ENCODE data around the gene C1QTNF4. TPM values are rescaled to one million over a fixed set of nuclear protein-coding genes. Genes with fewer than 3 reads are reported as not detected.

C1QTNF4 gene
- total RNA-seq, 1 experiment from 2014 or later, result 5.7 TPM

DNA sequence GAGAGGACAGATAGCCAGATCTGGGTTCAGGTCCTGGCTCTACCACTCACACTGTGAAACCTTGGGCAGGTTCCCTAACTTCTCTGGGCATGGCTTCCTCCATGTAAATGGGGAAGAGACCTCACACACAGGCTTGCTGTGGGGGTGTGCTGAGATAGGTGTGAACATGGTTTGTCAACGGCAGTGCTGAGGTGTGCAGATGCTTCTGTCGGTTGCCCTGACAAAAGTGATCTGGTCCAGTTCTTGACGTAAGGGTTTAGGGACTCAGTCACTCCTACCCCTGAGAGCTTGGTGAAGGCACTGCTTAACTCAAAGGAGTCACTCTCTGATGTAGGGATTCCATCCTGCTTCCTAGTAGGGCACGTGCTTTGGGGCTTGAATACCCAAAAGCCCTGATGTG lies 2.0 kb downstream of the C1QTNF4 start:
- H3K4me3 Mint-ChIP-seq, result peak overlapping the region in 1 of 2 experiments; percentile 93; a peak in 3 of 5 replicates
- no peak overlapping the region for H2BK12ac ChIP-seq (ENCODE audit: insufficient read length, low read depth, low read length)
- H4K91ac ChIP-seq (ENCODE audit: insufficient read length, low read depth, low read length), result no peak overlapping the region
- no peak overlapping the region for H3K9ac ChIP-seq (ENCODE audit: extremely low read depth, insufficient read length, low read length)
- H3K27me3 ChIP-seq (ENCODE audit: insufficient read depth, low read length), result peaks cover 10% of the 10 kb centered on the region; the same call in 1 of the 2 replicates
- H3K4me2 ChIP-seq (ENCODE audit: insufficient read depth, insufficient read length, low read length), result no peak overlapping the region
- no peak for DNase-seq
- H3T11ph ChIP-seq (ENCODE audit: low read length), result no peak overlapping the region
- peaks cover 41% of the 10 kb centered on the region for H3K27me3 Mint-ChIP-seq (ENCODE audit: low read depth)
- peaks cover 14 to 22% of the 10 kb centered on the region in 2 experiments for H3K4me1 Mint-ChIP-seq
- H3K4me1 ChIP-seq (ENCODE audit: insufficient read depth, low read length), result no peaks in the 10 kb centered on the region
- H3K79me2 ChIP-seq (ENCODE audit: insufficient read depth, low read length), result no peaks in the 10 kb centered on the region
- no peak overlapping the region for H3K4ac ChIP-seq (ENCODE audit: low read depth, low read length)
- H3K9me3 Mint-ChIP-seq, result no peaks in the 10 kb centered on the region; a peak in 1 of 5 replicates
- no CpG with 5 or more reads among the region's 4 CpGs for WGBS (ENCODE audit: extremely low coverage, insufficient read length, low lambda C conversion rate)
- no peak overlapping the region for H2BK120ac ChIP-seq (ENCODE audit: low read depth, low read length, poor library complexity, severe bottlenecking)
- no peak overlapping the region for H3K14ac ChIP-seq (ENCODE audit: insufficient read depth, low read length)
- H2BK15ac ChIP-seq (ENCODE audit: low read depth, low read length), result no peak overlapping the region
- no peaks in the 10 kb centered on the region for H3K9me3 ChIP-seq (ENCODE audit: control insufficient read depth, low read depth, low read length)
- TF ChIP-seq, protein P1, sequence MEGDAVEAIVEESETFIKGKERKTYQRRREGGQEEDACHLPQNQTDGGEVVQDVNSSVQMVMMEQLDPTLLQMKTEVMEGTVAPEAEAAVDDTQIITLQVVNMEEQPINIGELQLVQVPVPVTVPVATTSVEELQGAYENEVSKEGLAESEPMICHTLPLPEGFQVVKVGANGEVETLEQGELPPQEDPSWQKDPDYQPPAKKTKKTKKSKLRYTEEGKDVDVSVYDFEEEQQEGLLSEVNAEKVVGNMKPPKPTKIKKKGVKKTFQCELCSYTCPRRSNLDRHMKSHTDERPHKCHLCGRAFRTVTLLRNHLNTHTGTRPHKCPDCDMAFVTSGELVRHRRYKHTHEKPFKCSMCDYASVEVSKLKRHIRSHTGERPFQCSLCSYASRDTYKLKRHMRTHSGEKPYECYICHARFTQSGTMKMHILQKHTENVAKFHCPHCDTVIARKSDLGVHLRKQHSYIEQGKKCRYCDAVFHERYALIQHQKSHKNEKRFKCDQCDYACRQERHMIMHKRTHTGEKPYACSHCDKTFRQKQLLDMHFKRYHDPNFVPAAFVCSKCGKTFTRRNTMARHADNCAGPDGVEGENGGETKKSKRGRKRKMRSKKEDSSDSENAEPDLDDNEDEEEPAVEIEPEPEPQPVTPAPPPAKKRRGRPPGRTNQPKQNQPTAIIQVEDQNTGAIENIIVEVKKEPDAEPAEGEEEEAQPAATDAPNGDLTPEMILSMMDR (conservative IDR thresholded peaks at IDR 0.05), result no peak
- H3K18ac ChIP-seq (ENCODE audit: insufficient read length, low read depth, low read length), result no peak overlapping the region
- H2AK5ac ChIP-seq (ENCODE audit: insufficient read length, low read length), result no peak overlapping the region
- no peak overlapping the region for H3K23ac ChIP-seq (ENCODE audit: insufficient read length, low read depth, low read length)
- H4K8ac ChIP-seq (replicated peaks; ENCODE audit: insufficient read length, low read depth, low read length), result no peak overlapping the region
- peaks cover 13% of the 10 kb centered on the region for H3K23me2 ChIP-seq (ENCODE audit: insufficient read length, low read depth, low read length, poor library complexity, severe bottlenecking)
- no peaks in the 10 kb centered on the region for H3K79me1 ChIP-seq (ENCODE audit: insufficient read depth, low read depth, low read length, poor library complexity, severe bottlenecking)
- H3K27ac Mint-ChIP-seq, result peak overlapping the region in 1 of 3 experiments; percentile 74; a peak in 1 of 7 replicates
- H2BK5ac ChIP-seq (ENCODE audit: insufficient read length, low read length), result no peak overlapping the region
- H2AFZ ChIP-seq (ENCODE audit: low read length), result no peak overlapping the region
- H3K27ac ChIP-seq (ENCODE audit: insufficient read length, low read depth, low read length), result no peak overlapping the region
- H2BK20ac ChIP-seq (ENCODE audit: low read depth, low read length, poor library complexity, severe bottlenecking), result no peak overlapping the region
- H3K56ac ChIP-seq (ENCODE audit: insufficient read length, low read depth, low read length), result no peak overlapping the region
- no peaks in the 10 kb centered on the region for H3K36me3 Mint-ChIP-seq (ENCODE audit: insufficient read depth in 1 of 3, low read depth in 3 of 3)
- no peak overlapping the region for H4K5ac ChIP-seq (ENCODE audit: insufficient read length, low read depth, low read length)
- H4K20me1 ChIP-seq (ENCODE audit: control insufficient read depth, insufficient read depth, insufficient read length), result no peaks in the 10 kb centered on the region

Measured in H9 (cell line).